HepG2 (cell line): ENCODE measurements around the gene LEMD2.

Experiments
- CTCF ChIP-seq: sonication (generic); formaldehyde crosslinking; IDR thresholded peaks from 2 replicates; pipeline ENCODE4 v1.5.0; 2020; ENCODE audit warnings: mild to moderate bottlenecking, missing genetic modification reagents, moderate library complexity
- FUBP1 ChIP-seq: sonication (generic); formaldehyde crosslinking; IDR thresholded peaks from 2 replicates; pipeline ENCODE4 v1.5.1; 2020; ENCODE audit warnings: missing genetic modification reagents, mild to moderate bottlenecking, borderline replicate concordance
- JARID2 ChIP-seq: sonication (generic); formaldehyde crosslinking; IDR thresholded peaks from 2 replicates; pipeline ENCODE4 v1.8.1; 2023; ENCODE audit warnings: missing genetic modification reagents, inconsistent platforms; ENCODE audit not compliant: insufficient replicate concordance
- SIN3A ChIP-seq: IDR thresholded peaks from 2 replicates; pipeline ENCODE4 v1.6.1; 2011; ENCODE audit warnings: low read depth, mild to moderate bottlenecking, control low read depth, low read length, borderline replicate concordance
- TFE3 ChIP-seq: IDR thresholded peaks from 2 replicates; pipeline ENCODE4 v1.6.1; 2016
- ZNF44 ChIP-seq: sonication (generic); formaldehyde crosslinking; IDR thresholded peaks from 2 replicates; pipeline ENCODE4 v1.5.1; 2020; ENCODE audit warnings: mild to moderate bottlenecking, missing genetic modification reagents

GRCh38 chr6:33834401-33835392 is 45.8 kb upstream of the LEMD2 start:
- no peak for TF ChIP-seq JARID2
- TF ChIP-seq TFE3, result no peak
- no peak for TF ChIP-seq ZNF44 (CRISPR knock-in tag)
- TF ChIP-seq FUBP1 (CRISPR knock-in tag), result no peak
- TF ChIP-seq CTCF (CRISPR knock-in tag), result no peak
- no peak for TF ChIP-seq SIN3A
